ENCODE measurements around the gene CRTC1.

- TF ChIP-seq CTCF (conservative IDR thresholded peaks at IDR 0.05 in 1 of 2, IDR thresholded peaks at IDR 0.05 in 1 of 2; ENCODE audit: extremely low read depth in 1 of 2, insufficient read depth in 1 of 2, low read depth in 1 of 2, low read length in 2 of 2), result no peak
- no peak for TF ChIP-seq EZH2 (IDR thresholded peaks at IDR 0.05; ENCODE audit: borderline replicate concordance, low read length)
Measured at GRCh38 chr19:18789883-18790565, 106.5 kb downstream of the CRTC1 start.

All from mammary epithelial cell (primary cell).